ENCODE results near the gene GDPD4. TPM values are rescaled to one million over a fixed set of nuclear protein-coding genes. Genes with fewer than 3 reads are reported as not detected.

GDPD4 gene
- total and polyA plus RNA-seq, 8 donors, result 0.12 TPM; not detected in 7

DNA sequence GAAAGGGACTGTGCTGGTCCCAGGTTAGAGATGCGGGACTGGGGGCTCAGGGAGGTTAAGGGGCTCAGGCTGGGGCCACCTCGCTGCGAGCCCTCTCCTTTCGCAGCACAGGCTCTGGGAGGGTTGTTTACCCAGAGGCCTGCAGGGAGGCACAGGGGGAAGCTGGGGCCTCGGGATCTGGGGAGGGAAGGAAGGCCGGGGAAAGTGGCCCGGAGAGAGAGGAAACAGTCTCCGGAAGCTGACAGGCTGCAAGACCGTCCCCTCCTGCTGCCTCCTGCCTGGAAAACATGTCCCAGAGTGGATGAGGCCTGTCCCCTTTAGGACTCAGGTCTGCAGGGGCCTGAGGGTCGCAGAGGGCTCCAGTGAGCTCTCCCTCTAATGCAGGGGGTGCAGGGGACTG lies 128.0 kb downstream of the GDPD4 start:
- H3K4me3 ChIP-seq, result no peak overlapping the region
- H3K27ac ChIP-seq, result no peak overlapping the region
- H3K36me3 ChIP-seq, result no peaks in the 10 kb centered on the region
- no peaks in the 10 kb centered on the region for H3K27me3 ChIP-seq
- no peaks in the 10 kb centered on the region for H3K9me3 ChIP-seq
- H3K4me1 ChIP-seq, result peaks cover 0 to 7% (median 2%) of the 10 kb centered on the region in 4 donors
- TF ChIP-seq POLR2A (IDR thresholded peaks at IDR 0.05), result no peak
- intact Hi-C loops (cut with DNase I; ENCODE audit: low total_unique reads), result no loop called here
- WGBS, 5 donors, result 59 to 86% (median 72%) methylated on average over 8 to 10 of the region's 10 CpGs
- DNase-seq, result peak in 1 of 2 donors; percentile 48

GRCh38 chr11:77172666-77172982 lies 128.9 kb downstream of the GDPD4 start:
- WGBS, 5 donors, result 73 to 85% (median 77%) methylated on average over 16 of the region's 16 CpGs
- intact Hi-C loops (cut with DNase I; ENCODE audit: low total_unique reads), result no loop called here
- Histone ChIP-seq H3K27ac (no peak overlapping the region), H3K27me3 (no peaks in the 10 kb centered on the region), H3K4me3 (no peak overlapping the region), H3K4me1 (peaks cover 0 to 7% (median 2%) of the 10 kb centered on the region in 4 donors), H3K36me3 (no peaks in the 10 kb centered on the region), H3K9me3 (no peaks in the 10 kb centered on the region)
- peak in 1 of 2 donors; percentile 55 for DNase-seq
- TF ChIP-seq CTCF (IDR thresholded peaks at IDR 0.05) (no peak), POLR2A (IDR thresholded peaks at IDR 0.05) (no peak), EP300 (IDR thresholded peaks at IDR 0.05) (no peak), POLR2AphosphoS5 (IDR thresholded peaks at IDR 0.05) (no peak)

DNA sequence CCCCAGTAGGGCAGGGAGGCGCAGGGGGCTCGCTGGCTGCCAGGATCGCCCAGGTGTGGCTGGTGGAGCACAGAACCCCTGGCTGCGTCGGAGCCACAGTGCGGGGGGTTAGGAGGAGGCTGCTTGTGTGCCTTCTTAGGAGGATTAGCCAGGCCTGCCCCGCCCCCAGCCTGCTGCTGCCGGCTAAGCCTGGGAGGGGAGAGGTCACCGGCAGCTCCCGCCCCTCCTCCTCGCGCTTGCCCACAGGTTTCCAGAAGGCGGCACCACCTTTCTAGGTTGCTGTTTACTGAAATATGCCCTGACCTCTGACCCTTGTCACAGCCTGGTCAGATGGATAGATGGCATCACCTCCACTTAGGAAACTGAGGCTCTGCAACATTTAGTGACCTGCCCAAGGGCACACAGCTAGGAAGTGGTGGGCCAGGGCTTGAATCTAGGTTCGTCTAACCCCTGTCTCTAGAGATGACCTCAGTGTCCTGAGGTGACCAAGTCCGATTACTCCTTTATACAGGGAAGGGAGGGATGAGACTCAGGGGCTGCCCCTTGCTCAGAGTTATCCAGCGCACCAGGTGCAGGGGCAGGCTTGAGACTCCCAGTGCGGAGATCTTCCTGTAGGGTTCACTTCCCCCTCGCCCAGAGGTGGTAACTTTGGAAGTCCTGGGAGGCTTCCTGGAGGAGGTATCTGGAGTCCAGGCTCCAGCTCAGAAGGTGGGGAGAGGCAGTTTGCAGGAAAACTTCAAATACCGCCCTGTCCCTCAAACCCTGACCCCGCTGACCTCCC lies 129.4 kb downstream of the GDPD4 start:
- WGBS, 5 donors, result 56 to 69% (median 65%) methylated on average over 14 to 20 of the region's 20 CpGs
- DNase-seq, result peak in 1 of 2 donors; percentile 75
- Histone ChIP-seq H3K36me3 (no peaks in the 10 kb centered on the region), H3K27me3 (no peaks in the 10 kb centered on the region), H3K4me1 (peaks cover 0 to 7% (median 2%) of the 10 kb centered on the region in 4 donors), H3K4me3 (no peak overlapping the region), H3K27ac (no peak overlapping the region), H3K9me3 (no peaks in the 10 kb centered on the region)
- intact Hi-C loops (cut with DNase I; ENCODE audit: low total_unique reads), result no loop called here
- TF ChIP-seq EP300 (IDR thresholded peaks at IDR 0.05) (no peak), CTCF (IDR thresholded peaks at IDR 0.05) (no peak), POLR2A (IDR thresholded peaks at IDR 0.05) (no peak), POLR2AphosphoS5 (IDR thresholded peaks at IDR 0.05) (no peak)

DNA sequence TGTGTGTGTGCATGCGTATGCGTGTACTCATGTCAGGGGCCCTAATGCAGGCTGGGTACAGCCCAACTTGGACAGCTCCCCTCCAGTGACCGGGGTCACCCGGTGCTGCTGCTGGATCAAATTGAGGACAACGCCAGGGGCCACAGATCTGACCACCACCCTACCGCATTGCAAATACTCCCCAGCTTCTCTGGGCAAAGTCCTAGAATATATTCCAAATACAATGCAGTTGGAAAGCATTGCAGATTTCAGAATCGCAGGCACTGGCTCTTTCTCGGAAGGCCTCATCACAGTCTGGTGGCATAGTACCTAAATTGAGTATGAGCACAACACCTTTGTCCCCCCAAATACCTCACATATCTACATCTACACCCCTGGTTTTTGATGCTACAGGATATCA lies 130.2 kb downstream of the GDPD4 start:
- no peaks in the 10 kb centered on the region for H3K9me3 ChIP-seq
- H3K27ac ChIP-seq, result no peak overlapping the region
- intact Hi-C loops (cut with DNase I; ENCODE audit: low total_unique reads), result no loop called here
- H3K4me1 ChIP-seq, result peaks cover 0 to 7% (median 2%) of the 10 kb centered on the region in 4 donors
- TF ChIP-seq CTCF (IDR thresholded peaks at IDR 0.05) (no peak), EP300 (IDR thresholded peaks at IDR 0.05) (no peak), POLR2A (IDR thresholded peaks at IDR 0.05) (no peak), POLR2AphosphoS5 (IDR thresholded peaks at IDR 0.05) (no peak)
- H3K36me3 ChIP-seq, result no peaks in the 10 kb centered on the region
- 92 to 95% (median 94%) methylated on average over 5 to 8 of the region's 8 CpGs for WGBS, 5 donors
- H3K4me3 ChIP-seq, result no peak overlapping the region
- DNase-seq, result no peak
- H3K27me3 ChIP-seq, result no peaks in the 10 kb centered on the region

- no peak overlapping the region for H3K27ac ChIP-seq
- no peak overlapping the region for H3K4me3 ChIP-seq
- H3K36me3 ChIP-seq, result no peaks in the 10 kb centered on the region
- TF ChIP-seq POLR2AphosphoS5 (IDR thresholded peaks at IDR 0.05), result no peak
- no peak for TF ChIP-seq EP300 (IDR thresholded peaks at IDR 0.05)
- no peak for TF ChIP-seq POLR2A (IDR thresholded peaks at IDR 0.05)
- no peak for TF ChIP-seq CTCF (IDR thresholded peaks at IDR 0.05)
- no peak for DNase-seq
- WGBS, 5 donors, result 92 to 98% (median 96%) methylated on average over 5 of the region's 5 CpGs
- peaks cover 0 to 7% (median 2%) of the 10 kb centered on the region in 4 donors for H3K4me1 ChIP-seq
- H3K9me3 ChIP-seq, result no peaks in the 10 kb centered on the region
- H3K27me3 ChIP-seq, result no peaks in the 10 kb centered on the region
- intact Hi-C loops (cut with DNase I; ENCODE audit: low total_unique reads), result no loop called here
Measured at GRCh38 chr11:77170107-77170506, 131.4 kb downstream of the GDPD4 start.

Measured in stomach (tissue), 9 donors.